NCI-H128 (cell line): ENCODE measurements around the gene ETS1.

Experiments
- DNase-seq: peaks from one replicate; lab custom pipeline; 2025; ENCODE audit not compliant: unreplicated experiment; lab: John Stamatoyannopoulos, UW

Gene ETS1

GRCh38 chr11:128595775-128596174 is 8.4 kb upstream of the ETS1 start:
- DNase-seq = no peak

GRCh38 chr11:128595221-128595620 is 7.9 kb upstream of the ETS1 start:
- DNase-seq = no peak

- no peak for DNase-seq
Observed at GRCh38 chr11:128594226-128594625, 6.9 kb upstream of the ETS1 start.

GRCh38 chr11:128593281-128593680 is 5.9 kb upstream of the ETS1 start:
- DNase-seq = no peak

GRCh38 chr11:128592454-128592853 is 5.1 kb upstream of the ETS1 start:
- no peak for DNase-seq

- no peak for DNase-seq
Observed at GRCh38 chr11:128590587-128590986, 3.2 kb upstream of the ETS1 start.

- no peak for DNase-seq
Observed at GRCh38 chr11:128589998-128590397, 2.6 kb upstream of the ETS1 start.

- DNase-seq = no peak
Observed at GRCh38 chr11:128588093-128588492, 735 bp upstream of the ETS1 start.

- no peak for DNase-seq
Observed at GRCh38 chr11:128586689-128587088, 669 bp downstream of the ETS1 start.

GRCh38 chr11:128585498-128586238 is 1.7 kb downstream of the ETS1 start:
- no peak for DNase-seq

GRCh38 chr11:128584253-128584652 is 3.1 kb downstream of the ETS1 start:
- DNase-seq = no peak

- DNase-seq = no peak
Observed at GRCh38 chr11:128582496-128583366, 4.6 kb downstream of the ETS1 start.

GRCh38 chr11:128581561-128582272 is 5.6 kb downstream of the ETS1 start:
- DNase-seq = no peak

- no peak for DNase-seq
Observed at GRCh38 chr11:128580612-128581011, 6.7 kb downstream of the ETS1 start.

GRCh38 chr11:128579798-128580504 is 7.4 kb downstream of the ETS1 start:
- DNase-seq = no peak

GRCh38 chr11:128576555-128576954 is 10.8 kb downstream of the ETS1 start:
- no peak for DNase-seq

- DNase-seq = no peak
Observed at GRCh38 chr11:128575961-128576350, 11.4 kb downstream of the ETS1 start.

GRCh38 chr11:128575174-128575960 is 12.0 kb downstream of the ETS1 start:
- no peak for DNase-seq

GRCh38 chr11:128574576-128575011 is 12.8 kb downstream of the ETS1 start:
- DNase-seq = no peak

GRCh38 chr11:128573638-128574037 is 13.7 kb downstream of the ETS1 start:
- DNase-seq = no peak
